ENCODE results near the gene CNDP1.
A peak's percentile ranks its signal among the peaks of the same experiment; 100 is the strongest.
"Not testable (repeated sequence)": the region's sequence is repeated elsewhere in the genome, so short reads cannot be mapped to it uniquely, and the experiment has no call there.

The CNDP1 gene

GRCh38 chr18:74550886-74551285 is 16.6 kb downstream of the CNDP1 start:
- H3K9ac ChIP-seq (ENCODE audit: low read depth, low read length), result no peak overlapping the region
- H3K36me3 ChIP-seq (ENCODE audit: control insufficient read depth, insufficient read depth, low read length), result no peaks in the 10 kb centered on the region
- H3K4me3 ChIP-seq (ENCODE audit: low read depth, low read length), result no peak overlapping the region
- no peaks in the 10 kb centered on the region for H3K27me3 ChIP-seq (ENCODE audit: control insufficient read depth, insufficient read depth, low read length)
- H3K27ac ChIP-seq (ENCODE audit: low read depth, low read length), result no peak overlapping the region
- no peaks in the 10 kb centered on the region for H3K4me1 ChIP-seq (ENCODE audit: control insufficient read depth, insufficient read depth, low read length)
- peaks cover 24% of the 10 kb centered on the region for H3K9me3 ChIP-seq (ENCODE audit: control insufficient read depth, insufficient read depth, low read length)

- Histone ChIP-seq H3K9ac (ENCODE audit: low read depth, low read length) (no peak overlapping the region), H3K9me3 (ENCODE audit: control insufficient read depth, insufficient read depth, low read length) (peaks cover 24% of the 10 kb centered on the region), H3K4me1 (ENCODE audit: control insufficient read depth, insufficient read depth, low read length) (no peaks in the 10 kb centered on the region), H3K27ac (ENCODE audit: low read depth, low read length) (no peak overlapping the region), H3K36me3 (ENCODE audit: control insufficient read depth, insufficient read depth, low read length) (no peaks in the 10 kb centered on the region), H3K27me3 (ENCODE audit: control insufficient read depth, insufficient read depth, low read length) (no peaks in the 10 kb centered on the region), H3K4me3 (ENCODE audit: low read depth, low read length) (no peak overlapping the region)
These were observed 17.2 kb downstream of the CNDP1 start for GRCh38 chr18:74551452-74551851.

- Histone ChIP-seq H3K4me1 (ENCODE audit: control insufficient read depth, insufficient read depth, low read length) (no peaks in the 10 kb centered on the region), H3K9me3 (ENCODE audit: control insufficient read depth, insufficient read depth, low read length) (peaks cover 24% of the 10 kb centered on the region), H3K9ac (ENCODE audit: low read depth, low read length) (no peak overlapping the region), H3K27ac (ENCODE audit: low read depth, low read length) (no peak overlapping the region), H3K4me3 (ENCODE audit: low read depth, low read length) (no peak overlapping the region), H3K27me3 (ENCODE audit: control insufficient read depth, insufficient read depth, low read length) (no peaks in the 10 kb centered on the region), H3K36me3 (ENCODE audit: control insufficient read depth, insufficient read depth, low read length) (no peaks in the 10 kb centered on the region)
These were observed 17.7 kb downstream of the CNDP1 start for GRCh38 chr18:74551936-74552555.

- no peak overlapping the region for H3K4me3 ChIP-seq (ENCODE audit: low read depth, low read length)
- H3K36me3 ChIP-seq (ENCODE audit: control insufficient read depth, insufficient read depth, low read length), result no peaks in the 10 kb centered on the region
- no peaks in the 10 kb centered on the region for H3K4me1 ChIP-seq (ENCODE audit: control insufficient read depth, insufficient read depth, low read length)
- no peak overlapping the region for H3K9ac ChIP-seq (ENCODE audit: low read depth, low read length)
- H3K9me3 ChIP-seq (ENCODE audit: control insufficient read depth, insufficient read depth, low read length), result no peaks in the 10 kb centered on the region
- H3K27me3 ChIP-seq (ENCODE audit: control insufficient read depth, insufficient read depth, low read length), result no peaks in the 10 kb centered on the region
- no peak overlapping the region for H3K27ac ChIP-seq (ENCODE audit: low read depth, low read length)
These were observed 21.8 kb downstream of the CNDP1 start for GRCh38 chr18:74556126-74556525.

- H3K9ac ChIP-seq (ENCODE audit: low read depth, low read length), result no peak overlapping the region
- H3K27me3 ChIP-seq (ENCODE audit: control insufficient read depth, insufficient read depth, low read length), result no peaks in the 10 kb centered on the region
- no peaks in the 10 kb centered on the region for H3K36me3 ChIP-seq (ENCODE audit: control insufficient read depth, insufficient read depth, low read length)
- H3K9me3 ChIP-seq (ENCODE audit: control insufficient read depth, insufficient read depth, low read length), result no peaks in the 10 kb centered on the region
- H3K27ac ChIP-seq (ENCODE audit: low read depth, low read length), result no peak overlapping the region
- no peak overlapping the region for H3K4me3 ChIP-seq (ENCODE audit: low read depth, low read length)
- H3K4me1 ChIP-seq (ENCODE audit: control insufficient read depth, insufficient read depth, low read length), result no peaks in the 10 kb centered on the region
These were observed 23.8 kb downstream of the CNDP1 start for GRCh38 chr18:74558096-74558495.

GRCh38 chr18:74562131-74562730 is 27.9 kb downstream of the CNDP1 start:
- Histone ChIP-seq H3K4me1 (ENCODE audit: control insufficient read depth, insufficient read depth, low read length) (no peaks in the 10 kb centered on the region), H3K36me3 (ENCODE audit: control insufficient read depth, insufficient read depth, low read length) (no peaks in the 10 kb centered on the region), H3K27me3 (ENCODE audit: control insufficient read depth, insufficient read depth, low read length) (no peaks in the 10 kb centered on the region), H3K27ac (ENCODE audit: low read depth, low read length) (peak overlapping the region; percentile 11), H3K9ac (ENCODE audit: low read depth, low read length) (no peak overlapping the region), H3K9me3 (ENCODE audit: control insufficient read depth, insufficient read depth, low read length) (peaks cover 6% of the 10 kb centered on the region; the same call in 1 of the 2 replicates), H3K4me3 (ENCODE audit: low read depth, low read length) (no peak overlapping the region)

- Histone ChIP-seq H3K4me3 (ENCODE audit: low read depth, low read length) (no peak overlapping the region), H3K4me1 (ENCODE audit: control insufficient read depth, insufficient read depth, low read length) (no peaks in the 10 kb centered on the region), H3K36me3 (ENCODE audit: control insufficient read depth, insufficient read depth, low read length) (no peaks in the 10 kb centered on the region), H3K9me3 (ENCODE audit: control insufficient read depth, insufficient read depth, low read length) (peaks cover 6% of the 10 kb centered on the region; the same call in 1 of the 2 replicates), H3K9ac (ENCODE audit: low read depth, low read length) (no peak overlapping the region), H3K27me3 (ENCODE audit: control insufficient read depth, insufficient read depth, low read length) (no peaks in the 10 kb centered on the region), H3K27ac (ENCODE audit: low read depth, low read length) (no peak overlapping the region)
These were observed 28.5 kb downstream of the CNDP1 start for GRCh38 chr18:74562775-74563174.

GRCh38 chr18:74563999-74564398 is 29.7 kb downstream of the CNDP1 start:
- Histone ChIP-seq H3K4me3 (ENCODE audit: low read depth, low read length) (no peak overlapping the region), H3K36me3 (ENCODE audit: control insufficient read depth, insufficient read depth, low read length) (no peaks in the 10 kb centered on the region), H3K27ac (ENCODE audit: low read depth, low read length) (no peak overlapping the region), H3K27me3 (ENCODE audit: control insufficient read depth, insufficient read depth, low read length) (no peaks in the 10 kb centered on the region), H3K9me3 (ENCODE audit: control insufficient read depth, insufficient read depth, low read length) (peaks cover 6% of the 10 kb centered on the region; the same call in 1 of the 2 replicates), H3K9ac (ENCODE audit: low read depth, low read length) (no peak overlapping the region), H3K4me1 (ENCODE audit: control insufficient read depth, insufficient read depth, low read length) (no peaks in the 10 kb centered on the region)

GRCh38 chr18:74565164-74565563 is 30.9 kb downstream of the CNDP1 start:
- H3K4me3 ChIP-seq (ENCODE audit: low read depth, low read length); H3K9ac ChIP-seq (ENCODE audit: low read depth, low read length); H3K27me3 ChIP-seq (ENCODE audit: control insufficient read depth, insufficient read depth, low read length); H3K36me3 ChIP-seq (ENCODE audit: control insufficient read depth, insufficient read depth, low read length); H3K4me1 ChIP-seq (ENCODE audit: control insufficient read depth, insufficient read depth, low read length); H3K27ac ChIP-seq (ENCODE audit: low read depth, low read length); H3K9me3 ChIP-seq (ENCODE audit: control insufficient read depth, insufficient read depth, low read length): not testable (repeated sequence)

- not testable (repeated sequence) for H3K4me1 ChIP-seq (ENCODE audit: control insufficient read depth, insufficient read depth, low read length); H3K27ac ChIP-seq (ENCODE audit: low read depth, low read length); H3K9me3 ChIP-seq (ENCODE audit: control insufficient read depth, insufficient read depth, low read length); H3K9ac ChIP-seq (ENCODE audit: low read depth, low read length); H3K36me3 ChIP-seq (ENCODE audit: control insufficient read depth, insufficient read depth, low read length); H3K4me3 ChIP-seq (ENCODE audit: low read depth, low read length); H3K27me3 ChIP-seq (ENCODE audit: control insufficient read depth, insufficient read depth, low read length)
These were observed 31.7 kb downstream of the CNDP1 start for GRCh38 chr18:74565993-74566392.

GRCh38 chr18:74567822-74568221 is 33.5 kb downstream of the CNDP1 start:
- Histone ChIP-seq H3K36me3 (ENCODE audit: control insufficient read depth, insufficient read depth, low read length) (no peaks in the 10 kb centered on the region), H3K4me1 (ENCODE audit: control insufficient read depth, insufficient read depth, low read length) (no peaks in the 10 kb centered on the region), H3K27ac (ENCODE audit: low read depth, low read length) (no peak overlapping the region), H3K9me3 (ENCODE audit: control insufficient read depth, insufficient read depth, low read length) (peaks cover 6% of the 10 kb centered on the region; the same call in 1 of the 2 replicates), H3K27me3 (ENCODE audit: control insufficient read depth, insufficient read depth, low read length) (no peaks in the 10 kb centered on the region), H3K9ac (ENCODE audit: low read depth, low read length) (no peak overlapping the region), H3K4me3 (ENCODE audit: low read depth, low read length) (no peak overlapping the region)
